Measurements from ENCODE around the gene SPRYD7. TPM values are rescaled to one million over a fixed set of nuclear protein-coding genes. Genes with fewer than 3 reads are reported as not detected.
"Not testable (repeated sequence)": the region's sequence is repeated elsewhere in the genome, so short reads cannot be mapped to it uniquely, and the experiment has no call there.

SPRYD7 gene
- total RNA-seq, 2 experiments from 2014 or later: 1.1 to 1.5 TPM

DNA sequence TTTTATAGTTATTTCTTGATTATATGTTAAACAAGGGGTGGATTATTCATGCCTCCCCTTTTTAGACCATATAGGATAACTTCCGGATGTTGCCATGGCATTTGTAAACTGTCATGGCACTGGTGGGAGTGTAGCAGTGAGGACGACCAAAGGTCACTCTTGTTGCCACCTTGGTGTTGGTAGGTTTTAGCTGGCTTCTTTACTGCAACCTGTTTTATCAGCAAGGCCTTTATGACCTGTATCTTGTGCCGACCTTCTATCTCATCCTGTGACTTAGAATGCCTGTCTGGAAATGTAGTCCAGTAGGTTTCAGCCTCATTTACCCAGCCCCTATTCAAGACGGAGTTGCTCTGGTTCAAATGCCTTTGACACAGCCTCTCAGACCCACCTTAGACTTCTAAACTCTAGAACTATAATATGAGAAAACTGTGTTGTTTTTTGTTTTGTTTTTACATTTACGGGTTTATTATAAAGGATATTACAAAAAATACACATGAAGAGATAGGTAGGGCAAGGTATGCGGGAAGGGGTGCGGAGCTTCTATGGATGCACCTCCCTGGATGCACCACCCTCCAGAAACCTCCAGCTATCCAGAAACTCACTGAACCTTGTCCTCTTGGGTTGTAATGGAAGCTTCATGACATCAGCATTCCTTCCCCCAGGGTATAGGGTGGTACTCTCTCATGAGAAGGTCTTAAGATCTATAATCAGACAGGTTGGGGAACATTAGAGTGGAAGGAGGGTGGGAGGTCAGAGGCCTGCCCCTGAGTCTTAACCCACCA, 15.8 kb upstream of the SPRYD7 start:
- no peaks in the 10 kb centered on the region for H3K4me1 ChIP-seq (ENCODE audit: insufficient read depth, low read length)
- TF ChIP-seq, protein P1, sequence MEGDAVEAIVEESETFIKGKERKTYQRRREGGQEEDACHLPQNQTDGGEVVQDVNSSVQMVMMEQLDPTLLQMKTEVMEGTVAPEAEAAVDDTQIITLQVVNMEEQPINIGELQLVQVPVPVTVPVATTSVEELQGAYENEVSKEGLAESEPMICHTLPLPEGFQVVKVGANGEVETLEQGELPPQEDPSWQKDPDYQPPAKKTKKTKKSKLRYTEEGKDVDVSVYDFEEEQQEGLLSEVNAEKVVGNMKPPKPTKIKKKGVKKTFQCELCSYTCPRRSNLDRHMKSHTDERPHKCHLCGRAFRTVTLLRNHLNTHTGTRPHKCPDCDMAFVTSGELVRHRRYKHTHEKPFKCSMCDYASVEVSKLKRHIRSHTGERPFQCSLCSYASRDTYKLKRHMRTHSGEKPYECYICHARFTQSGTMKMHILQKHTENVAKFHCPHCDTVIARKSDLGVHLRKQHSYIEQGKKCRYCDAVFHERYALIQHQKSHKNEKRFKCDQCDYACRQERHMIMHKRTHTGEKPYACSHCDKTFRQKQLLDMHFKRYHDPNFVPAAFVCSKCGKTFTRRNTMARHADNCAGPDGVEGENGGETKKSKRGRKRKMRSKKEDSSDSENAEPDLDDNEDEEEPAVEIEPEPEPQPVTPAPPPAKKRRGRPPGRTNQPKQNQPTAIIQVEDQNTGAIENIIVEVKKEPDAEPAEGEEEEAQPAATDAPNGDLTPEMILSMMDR (IDR thresholded peaks at IDR 0.05): no peak
- no peaks in the 10 kb centered on the region for H3K4me1 Mint-ChIP-seq (ENCODE audit: low read depth)
- H3K27ac Mint-ChIP-seq: no peak overlapping the region
- CTCF ChIA-PET: no interaction called here
- H3K36me3 ChIP-seq (ENCODE audit: insufficient read depth, low read length): no peaks in the 10 kb centered on the region
- no peak overlapping the region for H3K4me3 ChIP-seq (ENCODE audit: low read length)
- no peaks in the 10 kb centered on the region for H3K27me3 Mint-ChIP-seq
- ATAC-seq (ENCODE audit: poor library complexity) (no peak), DNase-seq (no peak)
- H3K36me3 Mint-ChIP-seq (ENCODE audit: low read depth): no peaks in the 10 kb centered on the region
- intact Hi-C loops (cut with DNase I, micrococcal nuclease): no loop called here
- H3K27me3 ChIP-seq (ENCODE audit: control insufficient read depth in 1 of 2, insufficient read depth in 2 of 2, low read length in 2 of 2): peaks cover 0 to under 1% of the 10 kb centered on the region in 2 experiments
- no peak overlapping the region for H3K27ac ChIP-seq (ENCODE audit: low read depth in 1 of 2, low read length in 2 of 2)
- POLR2A ChIA-PET: no interaction called here
- H3K9me3 Mint-ChIP-seq: peaks cover 6% of the 10 kb centered on the region
- no peak overlapping the region for H3K4me3 Mint-ChIP-seq
- H3K9me3 ChIP-seq (ENCODE audit: control insufficient read depth in 1 of 2, insufficient read depth in 1 of 2, low read length in 2 of 2): peaks cover 0 to 3% of the 10 kb centered on the region in 2 experiments

DNA sequence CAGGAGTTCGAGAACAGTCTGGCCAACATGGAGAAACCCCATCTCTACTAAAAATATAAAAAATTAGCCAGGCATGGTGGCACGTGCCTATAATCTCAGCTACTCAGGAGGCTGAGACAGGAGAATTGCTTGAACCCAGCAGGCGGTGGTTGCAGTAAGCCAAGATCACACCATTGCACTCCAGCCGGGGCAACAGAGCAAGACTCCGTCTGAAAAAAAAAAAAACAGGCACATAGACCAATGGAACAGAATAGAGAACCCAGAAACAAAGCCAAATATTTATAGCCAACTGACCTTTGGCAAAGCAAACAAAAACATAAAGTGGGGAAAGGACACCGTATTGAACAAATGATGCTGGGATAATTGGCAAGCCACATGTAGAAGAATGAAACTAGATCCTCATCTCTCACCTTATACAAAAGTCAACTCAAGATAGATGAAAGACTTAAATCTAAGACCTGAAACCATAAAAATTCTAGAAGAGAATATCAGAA, 12.7 kb upstream of the SPRYD7 start:
- ATAC-seq (ENCODE audit: poor library complexity); H3K27ac ChIP-seq (ENCODE audit: low read depth in 1 of 2, low read length in 2 of 2); POLR2A ChIA-PET; H3K4me3 Mint-ChIP-seq; CTCF ChIA-PET; H3K9me3 Mint-ChIP-seq; H3K27ac Mint-ChIP-seq; H3K9me3 ChIP-seq (ENCODE audit: control insufficient read depth in 1 of 2, insufficient read depth in 1 of 2, low read length in 2 of 2); intact Hi-C loops (cut with DNase I, micrococcal nuclease); DNase-seq; H3K4me1 Mint-ChIP-seq (ENCODE audit: low read depth); H3K27me3 ChIP-seq (ENCODE audit: control insufficient read depth in 1 of 2, insufficient read depth in 2 of 2, low read length in 2 of 2); H3K4me1 ChIP-seq (ENCODE audit: insufficient read depth, low read length); H3K36me3 ChIP-seq (ENCODE audit: insufficient read depth, low read length); H3K36me3 Mint-ChIP-seq (ENCODE audit: low read depth); H3K4me3 ChIP-seq (ENCODE audit: low read length); H3K27me3 Mint-ChIP-seq: not testable (repeated sequence)

DNA sequence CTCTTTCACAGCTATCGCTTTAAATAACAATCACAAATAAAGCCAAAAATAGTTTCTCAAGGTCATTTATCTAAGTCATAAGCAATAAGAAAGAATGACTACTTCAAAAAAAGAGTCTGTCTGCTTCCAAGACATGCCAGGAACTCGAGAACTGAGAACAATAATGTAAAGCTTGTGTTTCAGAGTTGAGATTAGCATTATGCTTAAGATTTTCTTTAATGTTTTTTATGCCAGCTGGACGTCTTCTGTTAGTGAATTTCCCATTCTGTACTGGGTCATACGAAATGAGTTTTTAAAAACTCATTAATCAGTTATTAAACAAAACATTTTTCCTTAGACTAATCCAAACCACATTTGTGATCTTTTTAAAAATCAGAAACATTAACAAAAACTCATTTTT, 3.2 kb upstream of the SPRYD7 start:
- H3K4me1 ChIP-seq (ENCODE audit: insufficient read depth, low read length): peaks cover 18% of the 10 kb centered on the region
- intact Hi-C loops (cut with DNase I, micrococcal nuclease): loop anchor here (5.0 to 10.0 kb wide), 7 partner anchors 145 to 1645 kb away; partner anchors contain the start of genes KPNA3 (in 2 of the 2), FNDC3A (in 1 of the 2) and WDFY2 (in 1 of the 2)
- no peaks in the 10 kb centered on the region for H3K9me3 ChIP-seq (ENCODE audit: control insufficient read depth in 1 of 2, insufficient read depth in 1 of 2, low read length in 2 of 2)
- Mint-ChIP-seq H3K4me3 (no peak overlapping the region), H3K4me1 (ENCODE audit: low read depth) (peaks cover 19% of the 10 kb centered on the region), H3K27me3 (no peaks in the 10 kb centered on the region), H3K27ac (no peak overlapping the region), H3K36me3 (ENCODE audit: low read depth) (peaks cover 13% of the 10 kb centered on the region), H3K9me3 (no peaks in the 10 kb centered on the region)
- DNase-seq (no peak), ATAC-seq (ENCODE audit: poor library complexity) (no peak)
- H3K27ac ChIP-seq (ENCODE audit: low read depth in 1 of 2, low read length in 2 of 2): no peak overlapping the region
- no peak overlapping the region for H3K4me3 ChIP-seq (ENCODE audit: low read length)
- TF ChIP-seq, protein P1 (IDR thresholded peaks at IDR 0.05): no peak
- CTCF ChIA-PET: no interaction called here
- POLR2A ChIA-PET: no interaction called here
- no peaks in the 10 kb centered on the region for H3K36me3 ChIP-seq (ENCODE audit: insufficient read depth, low read length)
- H3K27me3 ChIP-seq (ENCODE audit: control insufficient read depth in 1 of 2, insufficient read depth in 2 of 2, low read length in 2 of 2): no peaks in the 10 kb centered on the region

All from CD4-positive, alpha-beta T cell (primary cell).